ENCODE results near the gene PGP.
"Not testable (repeated sequence)": the region's sequence is repeated elsewhere in the genome, so short reads cannot be mapped to it uniquely, and the experiment has no call there.

PGP gene

GRCh38 chr16:2213817-2214718 is 572 bp downstream of the PGP start:
- DNase-seq = no peak

- no peak for DNase-seq
Measured at GRCh38 chr16:2212362-2213324, 2.0 kb downstream of the PGP start.

- DNase-seq = no peak
Measured at GRCh38 chr16:2211923-2212347, 2.7 kb downstream of the PGP start.

- no peak for DNase-seq
Measured at GRCh38 chr16:2210386-2211365, 4.0 kb downstream of the PGP start, which contains the start of gene BRICD5. Gene BRICD5 (minus strand): TSS chr16:2210863. CDS start chr16:2210833, 30 bp downstream.

- DNase-seq = no peak
Measured at GRCh38 chr16:2210009-2210332, 4.7 kb downstream of the PGP start.

- no peak for DNase-seq
Measured at GRCh38 chr16:2209258-2210008, 5.2 kb downstream of the PGP start.

- no peak for DNase-seq
Measured at GRCh38 chr16:2208772-2209171, 5.9 kb downstream of the PGP start.

GRCh38 chr16:2208308-2208707 is 6.3 kb downstream of the PGP start:
- DNase-seq = no peak

GRCh38 chr16:2207872-2208271 is 6.8 kb downstream of the PGP start:
- no peak for DNase-seq

GRCh38 chr16:2206780-2207433 is 7.7 kb downstream of the PGP start:
- no peak for DNase-seq

- no peak for DNase-seq
Measured at GRCh38 chr16:2206420-2206779, 8.2 kb downstream of the PGP start.

- DNase-seq = no peak
Measured at GRCh38 chr16:2205967-2206313, 8.7 kb downstream of the PGP start.

- peak; percentile 95 for DNase-seq
Measured at GRCh38 chr16:2205104-2205966, 9.3 kb downstream of the PGP start, which contains the start of gene MLST8. Gene MLST8 (plus strand): TSS chr16:2205454. CDS start chr16:2206086, 632 bp downstream.

GRCh38 chr16:2204416-2205103 is 10.1 kb downstream of the PGP start:
- no peak for DNase-seq

GRCh38 chr16:2203119-2203688 is 11.4 kb downstream of the PGP start:
- not testable (repeated sequence) for DNase-seq

GRCh38 chr16:2200313-2200712 is 14.3 kb downstream of the PGP start:
- DNase-seq = no peak

GRCh38 chr16:2199621-2200139 is 15.0 kb downstream of the PGP start:
- DNase-seq = no peak

- no peak for DNase-seq
Measured at GRCh38 chr16:2199095-2199494, 15.5 kb downstream of the PGP start.

- no peak for DNase-seq
Measured at GRCh38 chr16:2198283-2198682, 16.4 kb downstream of the PGP start.
